Islet of Langerhans (tissue), 1 donor: ENCODE measurements around the gene KCNQ5.
"Not testable (repeated sequence)": the region's sequence is repeated elsewhere in the genome, so short reads cannot be mapped to it uniquely, and the experiment has no call there.

Experiments
- FAIRE-seq: peaks from one replicate; lab custom pipeline; 2011; peaks lifted over from hg19 to GRCh38; lab: Jason Lieb, UNC

The KCNQ5 gene

DNA sequence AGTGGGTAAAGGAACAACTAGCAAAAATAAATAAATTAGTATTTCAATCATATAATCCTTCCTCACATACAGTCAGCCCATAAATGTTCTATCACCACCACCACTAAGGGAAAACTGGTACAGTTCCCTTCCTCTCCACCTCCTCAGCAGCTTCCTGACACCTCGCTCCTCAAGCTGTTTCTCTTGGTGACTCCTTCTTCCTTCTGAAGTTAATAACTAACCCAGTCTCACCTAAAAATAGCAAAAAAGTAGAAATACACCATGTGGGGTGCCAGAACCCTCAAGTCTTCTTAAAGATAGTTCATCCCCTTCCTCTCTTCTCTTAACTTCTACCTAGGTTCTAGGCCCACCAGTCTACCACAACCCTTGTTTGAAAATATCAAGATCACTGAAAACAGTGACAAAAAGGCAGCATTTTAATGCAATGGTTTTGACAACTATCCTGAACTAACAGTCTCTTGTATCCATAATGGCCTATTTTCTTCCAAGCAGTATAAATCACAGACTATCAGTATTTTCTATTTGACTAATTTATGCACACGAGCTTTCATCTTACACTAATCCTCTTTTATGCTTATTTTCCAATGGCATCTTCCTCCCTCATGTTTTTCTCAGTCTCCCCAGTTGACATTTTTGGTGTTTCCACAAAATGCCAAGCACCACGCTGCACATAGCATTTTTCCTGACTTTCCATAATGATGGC, 518.0 kb downstream of the KCNQ5 start:
- no peak for FAIRE-seq

DNA sequence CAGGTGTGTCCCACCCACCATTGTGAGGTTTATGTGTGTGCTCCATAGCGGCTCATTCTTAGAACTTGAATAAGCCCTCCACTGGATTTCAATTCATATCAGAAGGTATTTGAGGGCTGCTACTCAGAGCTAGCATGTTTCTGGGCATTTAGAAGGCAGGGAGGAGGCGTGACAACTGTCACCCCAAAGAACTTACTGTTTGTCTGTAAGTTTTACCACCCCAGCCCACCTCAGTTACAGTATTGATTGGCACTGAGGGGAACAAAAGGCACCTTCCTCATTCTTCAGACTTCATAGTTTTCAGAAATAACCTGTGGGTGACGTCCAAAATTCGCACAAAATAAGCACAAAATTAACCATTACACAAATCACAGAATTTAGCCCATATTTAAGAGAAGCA, 521.7 kb downstream of the KCNQ5 start:
- no peak for FAIRE-seq

DNA sequence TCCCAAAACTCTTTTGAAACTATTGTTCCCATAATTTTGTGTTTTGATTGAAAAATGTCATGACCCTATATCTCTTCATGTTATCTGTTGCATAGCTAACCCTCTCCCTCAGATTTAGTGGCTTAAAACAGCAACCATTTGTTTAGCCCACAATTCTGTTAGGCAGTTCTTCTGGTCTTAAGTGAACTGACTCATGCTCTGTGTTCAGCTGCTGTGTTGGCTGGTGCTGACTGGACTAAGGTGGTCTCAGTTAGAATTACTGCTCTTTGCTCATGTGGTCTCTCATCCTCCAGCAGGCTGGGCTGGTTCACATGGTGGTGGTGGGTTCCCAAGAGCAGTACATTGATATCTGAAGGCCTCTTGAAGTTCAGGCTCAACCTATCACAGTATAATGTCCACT, 522.7 kb downstream of the KCNQ5 start:
- no peak for FAIRE-seq

DNA sequence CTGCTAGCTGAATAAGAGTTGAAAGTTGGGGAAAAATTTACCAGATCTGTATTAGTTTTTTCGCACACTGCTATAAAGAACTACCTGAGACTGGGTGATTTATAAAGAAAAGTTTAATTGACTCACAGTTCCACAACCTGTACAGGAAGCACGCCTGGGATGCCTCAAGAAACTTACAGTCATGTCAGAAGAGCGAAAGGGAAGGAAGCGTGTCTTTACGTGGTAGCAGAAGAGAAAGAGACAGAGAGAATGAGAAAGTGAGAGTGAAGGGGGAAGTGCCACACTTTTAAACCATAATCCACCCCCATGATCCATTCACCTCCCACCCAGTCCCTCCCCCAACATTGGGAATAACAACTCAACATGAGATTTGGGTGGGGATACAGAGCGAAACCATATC, 523.8 kb downstream of the KCNQ5 start:
- no peak for FAIRE-seq

DNA sequence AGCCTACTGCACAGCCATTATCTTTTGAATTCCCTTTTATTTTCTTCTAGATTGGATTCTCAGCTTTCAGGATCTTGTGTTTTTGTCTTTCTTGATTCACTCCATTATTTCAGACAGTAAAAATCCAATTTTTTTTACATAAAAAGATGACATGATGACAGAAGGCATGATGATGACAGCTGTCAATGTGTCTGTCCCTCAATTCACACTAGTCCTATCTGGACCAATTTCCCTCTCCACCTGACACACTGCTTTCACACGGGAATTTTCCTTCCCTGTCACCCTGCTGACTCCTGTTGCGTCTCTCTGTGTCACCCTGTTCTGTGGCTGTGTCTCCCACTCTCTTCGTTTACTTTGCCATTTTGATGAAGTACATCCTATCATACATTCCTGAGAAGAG, 529.9 kb downstream of the KCNQ5 start:
- FAIRE-seq, result no peak

DNA sequence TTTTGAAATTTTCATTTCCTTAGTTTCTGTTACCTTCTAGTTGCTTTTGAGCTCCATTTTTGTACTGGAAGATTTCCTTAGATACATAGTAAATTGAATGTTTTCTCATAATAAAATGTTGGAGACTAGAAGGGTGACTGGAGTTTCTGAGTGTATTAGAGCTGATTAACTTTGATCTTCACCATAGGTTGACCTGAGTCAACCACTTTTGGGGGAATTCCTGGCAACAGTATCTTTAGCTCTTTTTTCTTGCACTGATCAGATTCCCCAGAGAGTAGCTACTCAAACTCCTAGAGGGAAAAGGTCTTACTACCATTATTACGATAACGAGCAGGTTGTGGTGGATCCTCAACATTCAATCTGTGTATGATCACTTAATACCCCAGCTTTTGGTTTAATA, 530.7 kb downstream of the KCNQ5 start:
- no peak for FAIRE-seq

DNA sequence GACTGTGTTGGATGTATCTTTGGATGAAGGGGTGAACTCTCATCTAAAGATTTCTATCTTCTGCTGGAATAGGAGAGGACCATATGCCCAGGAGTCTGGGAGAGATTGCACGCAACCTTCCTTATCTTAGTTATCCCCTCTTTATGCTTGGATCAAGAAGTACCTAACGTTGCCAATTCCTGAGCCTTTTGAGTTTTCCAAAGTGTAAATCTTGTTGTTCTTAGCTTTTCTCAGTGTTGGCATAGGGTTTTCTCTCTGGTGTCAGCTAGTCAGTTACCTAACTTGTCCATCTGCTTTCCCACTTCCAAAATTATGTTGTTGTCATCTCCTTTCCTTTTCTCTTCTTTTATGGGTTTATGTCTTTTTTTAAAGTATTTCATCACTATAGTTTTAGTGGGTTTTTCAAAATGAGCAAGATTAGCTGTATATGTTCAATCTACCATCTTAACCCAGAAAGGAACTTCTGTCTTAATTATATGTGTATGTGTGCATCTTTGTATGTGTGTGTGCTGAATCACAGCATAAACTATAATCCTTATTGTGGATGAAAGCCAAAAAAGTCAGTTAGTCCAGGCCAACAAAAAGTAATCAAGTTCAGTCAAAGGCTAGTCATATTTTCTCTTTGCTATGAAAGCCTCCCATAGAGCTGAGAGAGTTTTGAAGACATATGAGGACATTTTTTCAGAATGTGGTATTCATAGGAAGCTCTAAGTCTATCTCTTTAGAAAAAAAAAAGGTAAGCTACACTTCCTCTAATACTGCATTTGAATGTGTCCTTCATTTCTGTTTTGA, 531.3 kb downstream of the KCNQ5 start:
- FAIRE-seq, result no peak

DNA sequence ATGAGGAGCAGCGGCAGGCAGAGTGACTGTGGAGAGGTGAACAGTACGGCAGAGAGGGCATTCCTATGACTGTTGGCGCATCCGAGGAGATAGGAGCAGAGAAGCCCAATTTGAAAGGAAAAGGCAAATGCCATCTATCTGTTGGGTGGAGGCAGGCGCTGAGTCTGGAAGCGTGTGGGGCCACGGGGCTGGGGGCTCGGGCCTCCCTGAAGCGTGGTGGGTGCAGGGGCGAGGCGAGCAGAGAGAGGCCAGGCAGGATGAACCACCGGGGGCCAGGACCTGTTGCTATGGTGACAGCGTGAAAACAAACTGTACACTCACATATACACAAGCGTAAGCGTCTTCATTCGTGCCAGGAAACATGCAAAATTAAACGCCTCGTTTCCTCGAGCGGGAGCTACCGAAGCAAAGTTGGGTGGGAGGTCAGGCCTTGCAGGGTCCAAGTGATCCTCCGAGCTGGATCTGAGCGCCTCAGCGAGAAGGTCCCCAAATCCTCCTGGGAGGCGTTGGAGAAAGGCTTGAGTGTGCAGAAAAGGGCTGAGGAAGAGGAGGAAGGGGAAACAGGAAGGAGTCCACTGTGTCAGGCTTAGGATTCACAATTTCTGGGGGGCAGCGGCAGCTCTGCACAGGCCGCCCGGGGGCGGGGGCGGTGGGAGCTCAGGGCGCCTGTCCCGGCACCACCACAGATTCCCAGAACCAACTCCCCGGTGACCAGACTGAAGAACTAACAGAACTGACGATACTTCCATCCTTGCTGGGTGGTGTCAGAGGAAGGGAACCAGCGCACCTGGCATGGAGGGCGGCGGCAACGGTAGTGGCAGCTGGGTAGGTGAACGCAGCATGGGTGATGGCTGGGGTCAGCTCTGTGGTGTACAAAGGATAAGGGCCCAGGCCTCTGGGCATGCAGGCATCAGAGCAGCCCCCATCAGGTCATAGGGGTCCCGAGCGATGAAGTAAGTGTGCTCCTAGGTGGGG, 535.2 kb downstream of the KCNQ5 start:
- no peak for FAIRE-seq

DNA sequence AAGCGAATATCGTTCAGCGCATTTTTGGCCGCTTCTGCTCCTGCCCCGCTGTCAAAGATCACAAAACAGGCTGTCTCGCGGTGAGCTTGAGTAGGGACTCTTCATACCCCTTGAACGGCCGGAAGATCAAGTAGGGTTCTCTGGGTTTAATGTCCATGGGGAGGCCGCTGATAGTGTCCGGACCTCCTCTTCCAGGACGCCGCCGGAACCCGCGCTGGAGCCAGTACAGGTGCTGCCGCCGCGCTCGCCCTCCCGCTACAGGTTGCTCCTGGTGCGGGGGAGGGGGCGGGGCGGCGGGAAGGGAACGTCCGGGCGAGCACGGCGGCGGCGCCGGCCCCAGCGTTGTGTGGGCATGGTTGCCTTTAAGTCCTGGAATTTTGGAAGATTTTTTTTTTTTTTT, 536.0 kb downstream of the KCNQ5 start:
- no peak for FAIRE-seq

DNA sequence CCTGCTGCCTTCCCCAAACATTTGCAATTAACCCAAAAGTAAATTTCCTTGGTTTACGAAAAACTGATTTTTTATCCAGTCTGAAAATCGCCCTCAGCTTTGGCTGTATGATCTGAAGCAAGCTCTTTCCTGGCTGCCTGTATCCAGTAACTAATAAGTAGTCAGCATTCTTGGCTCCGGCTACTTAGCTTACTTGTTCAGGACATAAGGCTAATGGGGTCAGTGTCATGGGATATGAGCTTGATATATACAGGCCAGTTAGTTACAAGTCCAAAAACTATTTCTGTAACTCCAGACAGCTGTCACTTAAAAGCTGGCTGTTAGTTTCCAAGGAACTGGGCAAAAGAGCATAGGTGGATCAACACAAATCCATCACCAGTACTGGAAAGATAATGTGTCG, 547.2 kb downstream of the KCNQ5 start:
- FAIRE-seq, result no peak

DNA sequence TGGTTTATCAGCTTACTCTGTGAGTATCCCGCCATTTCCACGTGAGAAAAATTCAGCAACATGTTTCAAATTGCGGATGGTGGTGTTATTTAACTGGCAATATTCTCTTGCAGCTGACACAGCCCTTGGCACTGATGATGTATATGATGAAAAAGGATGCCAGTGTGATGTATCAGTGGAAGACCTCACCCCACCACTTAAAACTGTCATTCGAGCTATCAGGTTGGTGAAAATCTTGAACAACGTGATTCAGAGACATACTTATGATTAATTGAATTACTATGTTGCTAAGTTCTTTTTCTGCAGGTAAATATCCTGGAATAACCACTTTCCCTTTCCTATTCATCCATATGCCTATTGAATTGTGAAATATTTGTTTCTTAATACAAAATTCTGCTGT, 547.8 kb downstream of the KCNQ5 start:
- FAIRE-seq, result no peak

DNA sequence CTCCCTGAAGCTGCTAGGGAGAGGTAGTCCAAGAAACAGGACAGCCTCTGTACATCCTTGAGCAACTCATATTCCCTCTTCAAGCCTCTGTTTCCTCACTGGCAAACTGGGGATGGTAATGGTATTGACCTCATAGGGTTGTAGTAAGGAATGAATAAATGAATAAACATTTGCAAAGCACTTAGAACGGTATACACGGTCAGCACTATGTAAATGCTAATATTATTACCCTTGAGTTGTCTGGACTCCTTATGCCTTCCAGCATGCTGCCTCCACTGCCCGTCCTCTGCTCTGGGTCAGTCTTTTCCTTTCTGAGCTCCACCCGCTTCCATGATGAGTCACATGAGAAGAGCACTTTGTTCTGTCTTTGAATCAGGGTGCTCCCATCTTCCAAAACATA, 552.8 kb downstream of the KCNQ5 start:
- FAIRE-seq, result no peak

DNA sequence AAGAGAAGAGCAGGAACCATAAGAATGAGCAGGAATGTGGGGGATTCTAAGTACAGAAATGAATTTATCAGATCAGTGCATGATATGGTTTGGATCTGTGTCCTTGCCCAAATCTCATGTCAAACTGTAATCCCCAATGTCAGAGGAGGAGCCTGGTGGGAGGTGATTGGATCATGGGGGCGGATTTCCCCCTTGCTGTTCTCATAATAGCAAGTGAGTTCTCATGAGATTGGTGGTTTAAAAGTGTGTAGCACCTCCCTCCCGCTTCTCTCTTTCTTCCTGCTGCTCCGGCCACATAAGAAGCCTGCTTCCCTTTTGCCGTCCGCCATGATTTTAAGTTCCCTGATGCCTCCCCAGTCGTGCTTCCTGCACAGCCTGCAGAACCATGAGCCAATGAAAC, 554.2 kb downstream of the KCNQ5 start:
- FAIRE-seq, result no peak

DNA sequence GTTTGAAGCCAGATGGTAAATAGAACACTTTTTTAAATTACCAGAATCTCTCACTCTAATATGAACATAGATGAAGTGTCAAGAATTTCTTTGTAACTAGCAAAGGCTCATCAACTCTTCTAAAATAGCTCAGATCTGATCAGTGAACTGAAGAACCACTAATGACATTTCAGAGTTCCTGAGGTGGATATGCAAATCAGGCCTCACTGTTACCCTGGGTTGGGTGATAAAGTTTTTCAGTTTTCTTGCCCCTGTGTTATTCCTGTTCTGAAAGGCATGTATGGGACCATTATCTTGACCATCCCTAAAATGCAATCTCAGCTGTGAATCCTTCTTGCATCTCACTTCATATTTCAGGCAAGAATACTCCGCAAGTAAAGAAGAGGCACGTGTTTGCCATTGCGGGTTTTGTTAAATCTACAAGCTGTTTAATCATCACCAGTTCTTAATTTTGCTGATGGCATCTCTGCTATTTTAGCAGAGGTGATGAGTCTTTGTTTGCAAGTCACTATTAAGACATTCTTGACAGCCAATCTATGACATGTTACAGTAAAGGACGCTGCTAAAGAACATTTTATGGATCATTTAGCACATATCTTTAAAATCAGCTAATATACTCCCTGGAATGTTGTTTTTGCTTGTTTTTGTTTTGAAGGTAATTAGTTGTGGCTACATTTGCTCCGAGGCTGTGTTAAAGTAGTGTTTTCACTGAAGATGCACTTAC, 555.5 kb downstream of the KCNQ5 start:
- FAIRE-seq, result no peak

DNA sequence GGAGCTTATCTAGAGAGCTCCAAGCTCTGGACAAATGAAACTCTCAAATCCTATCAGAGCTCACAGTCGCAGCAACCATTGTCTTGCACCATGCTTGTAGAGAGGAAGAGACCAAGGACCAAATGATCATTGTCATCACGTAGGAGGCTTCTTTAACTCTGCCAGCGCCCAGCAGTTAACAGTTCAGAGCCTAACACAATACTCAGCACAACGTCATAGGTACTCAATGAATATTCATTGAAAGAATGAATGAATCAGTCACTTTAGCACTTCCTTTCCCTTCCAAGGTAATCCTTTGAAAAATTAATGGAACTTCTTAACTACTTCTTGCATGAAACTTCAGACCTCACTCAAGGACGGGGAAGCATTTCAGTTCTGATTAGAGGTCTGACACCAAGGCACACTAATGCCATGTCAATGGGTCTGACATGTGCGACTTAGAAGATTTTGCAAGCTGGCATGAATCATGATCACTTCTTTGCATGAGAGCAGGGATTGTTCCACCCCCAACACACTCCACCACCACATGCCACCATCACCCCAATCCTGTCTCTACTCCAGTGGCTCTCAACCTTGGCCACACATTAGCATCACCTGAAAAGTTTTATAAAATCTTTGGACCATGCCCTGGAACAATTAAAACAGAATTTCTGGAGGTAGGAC, 558.3 kb downstream of the KCNQ5 start:
- no peak for FAIRE-seq

DNA sequence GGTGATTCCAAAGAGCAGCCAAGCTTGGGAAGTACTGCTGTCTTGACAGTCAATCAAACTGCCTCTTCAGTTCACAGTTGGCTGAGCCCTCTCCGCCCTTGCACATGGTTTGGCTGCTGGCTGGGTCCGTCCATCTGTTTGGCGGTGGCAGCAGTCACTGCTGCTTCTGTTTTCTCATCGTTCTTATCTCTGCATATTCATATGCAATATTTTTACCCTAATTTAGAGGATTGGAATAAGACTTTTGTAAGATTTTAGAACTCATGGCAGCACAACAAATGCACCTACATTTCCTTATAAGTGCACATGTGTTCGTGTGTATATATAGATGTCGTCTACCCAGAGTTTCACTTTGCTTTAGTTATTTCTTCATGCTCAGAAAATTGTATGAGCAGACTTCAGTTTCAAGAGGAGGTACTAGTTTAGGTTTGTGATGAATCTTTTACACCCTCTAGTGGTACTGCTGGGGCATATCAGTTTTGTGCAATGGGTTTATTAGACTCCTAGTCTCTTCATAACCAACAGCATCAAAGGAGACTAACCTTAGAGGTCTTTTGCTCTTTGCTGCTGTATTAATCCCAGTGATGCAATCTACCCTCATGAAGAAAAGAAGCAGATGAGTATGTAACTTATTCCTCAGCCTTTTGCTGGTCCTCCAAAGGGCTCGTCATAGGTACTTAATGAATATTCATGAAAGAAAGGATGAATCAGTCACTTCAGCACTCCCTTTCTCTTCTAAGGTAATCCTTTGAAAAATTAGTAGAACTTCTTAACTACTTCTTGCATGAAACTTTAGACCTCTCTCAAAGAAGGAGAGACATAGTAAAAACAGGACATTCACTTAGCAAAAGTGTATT, 559.1 kb downstream of the KCNQ5 start:
- FAIRE-seq, result peak; percentile 89

DNA sequence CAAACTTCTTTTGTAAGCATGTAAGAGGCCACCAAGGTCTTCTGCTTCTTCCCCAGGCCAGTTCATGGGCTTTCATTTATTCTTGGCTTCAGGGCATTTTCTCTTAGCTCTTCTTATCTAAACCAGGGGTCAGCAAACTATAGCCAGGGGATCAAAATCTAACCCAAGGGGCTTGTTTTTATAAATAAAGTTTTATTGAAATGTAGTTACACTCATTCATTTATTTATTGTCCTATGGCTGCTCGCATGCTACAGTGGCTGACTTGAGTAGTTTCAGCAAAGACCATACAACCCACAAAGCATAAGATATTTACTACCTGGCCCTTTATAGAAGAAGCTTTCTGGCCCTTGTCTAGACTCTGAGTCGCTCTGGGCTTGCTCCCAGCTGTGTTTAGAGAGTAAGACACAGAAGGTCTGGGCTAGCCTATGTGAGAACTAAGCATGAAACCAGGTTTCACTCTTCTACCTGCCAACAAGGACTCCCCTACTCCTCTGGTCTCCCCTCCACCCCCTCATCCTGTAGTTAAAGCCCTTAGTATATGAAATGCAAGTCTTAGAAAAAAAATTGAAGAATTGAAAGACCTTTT, 560.2 kb downstream of the KCNQ5 start:
- no peak for FAIRE-seq

DNA sequence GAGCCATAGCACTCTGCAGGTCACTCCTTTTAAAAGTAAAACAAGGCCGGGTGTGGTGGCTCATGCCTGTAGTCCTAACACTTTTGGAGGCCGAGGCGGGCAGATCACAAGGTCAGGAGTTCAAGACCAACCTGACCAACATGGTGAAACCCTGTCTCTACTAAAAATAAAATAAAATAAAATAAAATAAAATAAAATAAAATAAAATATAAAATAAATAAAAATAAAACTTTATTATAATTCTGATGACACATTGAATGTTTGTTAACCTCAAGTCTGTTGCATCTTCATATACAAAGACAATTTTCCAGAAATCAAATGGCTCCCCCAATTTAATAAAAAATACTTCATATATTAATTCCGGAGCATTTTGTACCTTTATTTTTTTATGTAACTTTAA, 571.4 kb downstream of the KCNQ5 start:
- not testable (repeated sequence) for FAIRE-seq

DNA sequence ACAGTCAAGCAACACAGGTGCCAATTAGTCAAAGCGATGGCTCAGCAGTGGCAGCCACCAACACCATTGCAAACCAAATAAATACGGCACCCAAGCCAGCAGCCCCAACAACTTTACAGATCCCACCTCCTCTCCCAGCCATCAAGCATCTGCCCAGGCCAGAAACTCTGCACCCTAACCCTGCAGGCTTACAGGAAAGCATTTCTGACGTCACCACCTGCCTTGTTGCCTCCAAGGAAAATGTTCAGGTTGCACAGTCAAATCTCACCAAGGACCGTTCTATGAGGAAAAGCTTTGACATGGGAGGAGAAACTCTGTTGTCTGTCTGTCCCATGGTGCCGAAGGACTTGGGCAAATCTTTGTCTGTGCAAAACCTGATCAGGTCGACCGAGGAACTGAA, 572.9 kb downstream of the KCNQ5 start:
- FAIRE-seq, result no peak

DNA sequence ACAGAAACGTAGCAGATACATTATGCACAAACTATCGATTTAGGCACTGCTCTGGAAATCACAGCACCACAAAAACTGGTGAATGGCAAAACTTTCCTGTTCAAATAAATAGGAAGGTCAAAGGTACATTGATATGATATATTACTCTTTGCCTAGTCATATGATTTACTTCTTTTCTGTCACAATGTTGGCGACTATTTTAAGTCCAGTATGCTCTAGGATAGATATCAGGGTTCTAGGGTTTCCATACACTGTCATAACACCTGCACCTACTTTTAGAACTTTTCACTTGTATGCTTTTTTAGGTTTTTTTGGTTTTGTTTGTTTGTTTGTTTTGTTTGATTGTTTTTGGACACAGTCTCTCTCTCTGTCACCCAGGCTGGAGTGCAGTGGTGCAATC, 578.4 kb downstream of the KCNQ5 start:
- FAIRE-seq, result no peak
